Glutamatergic neuron (in vitro differentiated cells): ENCODE measurements around the gene CBY2. TPM values are rescaled to one million over a fixed set of nuclear protein-coding genes. Genes with fewer than 3 reads are reported as not detected.

Experiments
- DNase-seq: peaks from one replicate; pipeline ENCODE4 v3.0.0; 2022
- H3K27ac Mint-ChIP-seq: one replicate; pipeline ENCODE4 v1.8.0; 2020; ENCODE audit warnings: mild to moderate bottlenecking, mixed read lengths, inconsistent platforms; ENCODE audit not compliant: unreplicated experiment
- H3K27me3 Mint-ChIP-seq: one replicate; pipeline ENCODE4 v1.8.0; 2020; ENCODE audit warnings: mild to moderate bottlenecking, moderate library complexity, mixed read lengths, inconsistent platforms; ENCODE audit not compliant: unreplicated experiment
- H3K36me3 Mint-ChIP-seq: one replicate; pipeline ENCODE4 v1.8.0; 2020; ENCODE audit warnings: mild to moderate bottlenecking, mixed read lengths, inconsistent platforms; ENCODE audit not compliant: unreplicated experiment
- H3K4me1 Mint-ChIP-seq: one replicate; pipeline ENCODE4 v1.8.0; 2020; ENCODE audit warnings: mild to moderate bottlenecking, low read depth, mixed read lengths, inconsistent platforms; ENCODE audit not compliant: unreplicated experiment
- H3K4me3 Mint-ChIP-seq: one replicate; pipeline ENCODE4 v1.8.0; 2020; ENCODE audit warnings: mild to moderate bottlenecking, mixed read lengths, inconsistent platforms; ENCODE audit not compliant: unreplicated experiment
- H3K9me3 Mint-ChIP-seq: one replicate; pipeline ENCODE4 v1.8.0; 2020; ENCODE audit warnings: mild to moderate bottlenecking, moderate library complexity, mixed read lengths, inconsistent platforms; ENCODE audit not compliant: unreplicated experiment
- total RNA-seq: library from RNA; stranded (reverse); fragmentation: NEBNext Ultra II Directional; extraction: Animal tissue kit (Norgen Biotek cat#: 25700); gene quantifications from one replicate; pipeline ENCODE4 v1.2.1, GENCODE V29; 2021; ENCODE audit not compliant: unreplicated experiment
- TF ChIP-seq, protein P1 (sequence below): fragments of 200-600 bp; sonication (generic); IDR thresholded peaks from one replicate; pipeline ENCODE4 v1.5.0; 2021; ENCODE audit not compliant: partially characterized antibody, unreplicated experiment

CBY2 gene
- total RNA-seq, 1 donor from 2014 or later: not detected

DNA sequence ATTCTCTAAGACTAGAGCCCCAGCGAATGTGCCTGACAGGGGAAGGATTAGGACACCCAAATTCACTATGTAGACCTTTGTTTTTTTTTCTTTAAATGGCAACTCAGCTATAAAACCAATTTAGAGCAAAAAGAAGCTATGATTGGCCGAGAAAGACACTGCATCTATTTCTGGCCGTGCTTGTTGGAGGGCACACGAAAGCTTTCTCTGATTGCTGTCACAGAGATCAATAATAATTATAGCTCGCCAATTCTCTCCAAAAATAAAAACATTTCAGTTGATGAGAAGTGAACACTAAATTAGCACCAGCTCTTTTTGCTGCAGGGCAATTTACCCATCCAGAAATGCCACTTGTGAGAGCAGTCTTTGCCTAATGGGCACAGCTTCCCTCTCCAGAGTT lies 31.2 kb downstream of the CBY2 start:
- Mint-ChIP-seq H3K4me3 (no peak overlapping the region), H3K4me1 (no peaks in the 10 kb centered on the region), H3K36me3 (no peaks in the 10 kb centered on the region), H3K27ac (no peak overlapping the region), H3K27me3 (peaks cover 5% of the 10 kb centered on the region), H3K9me3 (no peaks in the 10 kb centered on the region)
- TF ChIP-seq, protein P1, sequence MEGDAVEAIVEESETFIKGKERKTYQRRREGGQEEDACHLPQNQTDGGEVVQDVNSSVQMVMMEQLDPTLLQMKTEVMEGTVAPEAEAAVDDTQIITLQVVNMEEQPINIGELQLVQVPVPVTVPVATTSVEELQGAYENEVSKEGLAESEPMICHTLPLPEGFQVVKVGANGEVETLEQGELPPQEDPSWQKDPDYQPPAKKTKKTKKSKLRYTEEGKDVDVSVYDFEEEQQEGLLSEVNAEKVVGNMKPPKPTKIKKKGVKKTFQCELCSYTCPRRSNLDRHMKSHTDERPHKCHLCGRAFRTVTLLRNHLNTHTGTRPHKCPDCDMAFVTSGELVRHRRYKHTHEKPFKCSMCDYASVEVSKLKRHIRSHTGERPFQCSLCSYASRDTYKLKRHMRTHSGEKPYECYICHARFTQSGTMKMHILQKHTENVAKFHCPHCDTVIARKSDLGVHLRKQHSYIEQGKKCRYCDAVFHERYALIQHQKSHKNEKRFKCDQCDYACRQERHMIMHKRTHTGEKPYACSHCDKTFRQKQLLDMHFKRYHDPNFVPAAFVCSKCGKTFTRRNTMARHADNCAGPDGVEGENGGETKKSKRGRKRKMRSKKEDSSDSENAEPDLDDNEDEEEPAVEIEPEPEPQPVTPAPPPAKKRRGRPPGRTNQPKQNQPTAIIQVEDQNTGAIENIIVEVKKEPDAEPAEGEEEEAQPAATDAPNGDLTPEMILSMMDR: no peak
- no peak for DNase-seq

DNA sequence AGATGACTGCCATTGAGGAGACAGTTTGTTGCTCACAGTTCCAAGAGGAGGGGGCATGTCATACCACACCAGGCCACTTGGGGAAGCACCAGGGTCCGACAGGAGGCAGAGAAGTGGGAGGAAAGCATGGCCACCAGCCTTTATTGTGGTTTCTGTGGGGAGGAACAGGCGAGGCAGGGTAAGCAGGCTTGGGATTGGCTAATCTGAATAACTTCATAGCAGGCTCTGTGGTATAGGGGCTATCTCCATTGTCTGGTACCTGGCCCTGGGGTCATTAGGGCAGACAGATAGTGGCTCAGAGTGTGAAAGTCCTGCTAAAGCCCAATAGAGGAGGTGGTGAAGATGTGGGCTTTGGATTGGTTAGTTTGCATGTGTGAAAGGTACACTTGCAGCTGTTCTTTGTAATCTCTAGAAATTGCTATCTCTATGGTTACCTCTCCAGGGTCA lies 35.5 kb downstream of the CBY2 start:
- Mint-ChIP-seq H3K36me3 (no peaks in the 10 kb centered on the region), H3K4me1 (no peaks in the 10 kb centered on the region), H3K4me3 (no peak overlapping the region), H3K27ac (no peak overlapping the region), H3K27me3 (peaks cover 2% of the 10 kb centered on the region), H3K9me3 (no peaks in the 10 kb centered on the region)
- peak; percentile 28 for DNase-seq
- TF ChIP-seq, protein P1: peak; percentile 47

DNA sequence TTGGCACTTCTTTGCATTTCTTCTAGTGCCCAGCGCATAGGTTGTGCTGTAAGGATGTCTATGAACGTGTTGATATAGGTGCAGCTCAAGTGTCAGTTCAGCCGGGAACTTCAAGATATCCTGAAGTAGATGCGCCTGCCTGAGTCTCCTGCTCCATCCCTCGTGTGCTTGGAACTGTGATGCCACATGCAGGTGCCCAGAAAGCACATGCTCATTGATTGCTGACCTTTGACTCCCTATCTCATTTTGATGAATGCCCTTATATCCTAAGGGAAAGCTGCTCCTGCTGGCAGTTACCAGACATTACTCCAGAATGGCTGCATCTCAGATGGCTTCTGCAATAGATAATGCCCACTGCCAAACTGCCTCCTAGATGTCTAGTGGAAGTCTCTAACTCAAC lies 40.9 kb downstream of the CBY2 start:
- no peak overlapping the region for H3K27ac Mint-ChIP-seq
- H3K4me3 Mint-ChIP-seq: no peak overlapping the region
- TF ChIP-seq, protein P1: no peak
- no peaks in the 10 kb centered on the region for H3K4me1 Mint-ChIP-seq
- peaks cover 2% of the 10 kb centered on the region for H3K27me3 Mint-ChIP-seq
- DNase-seq: no peak
- no peaks in the 10 kb centered on the region for H3K9me3 Mint-ChIP-seq
- no peaks in the 10 kb centered on the region for H3K36me3 Mint-ChIP-seq

DNA sequence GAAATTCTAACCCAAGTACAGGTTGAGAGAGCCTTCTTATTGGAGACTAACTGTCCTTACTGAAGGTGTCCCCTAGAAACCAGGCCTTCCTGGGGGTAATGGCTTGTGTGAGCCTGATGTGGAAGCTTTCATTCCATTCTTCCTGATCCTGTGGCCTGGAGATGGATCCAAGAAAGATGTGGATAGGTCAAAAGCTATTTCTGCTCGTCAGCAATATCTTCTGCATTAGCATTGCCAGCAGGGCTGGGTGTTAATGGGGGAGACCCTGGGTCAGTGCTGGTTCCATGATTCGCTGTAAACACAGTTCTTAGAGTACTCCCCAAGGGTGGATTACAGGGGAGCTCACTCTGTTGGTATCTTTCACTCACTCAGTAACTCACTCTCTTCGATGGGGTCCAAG lies 42.9 kb downstream of the CBY2 start:
- H3K27ac Mint-ChIP-seq: no peak overlapping the region
- peaks cover 5% of the 10 kb centered on the region for H3K27me3 Mint-ChIP-seq
- no peak overlapping the region for H3K4me3 Mint-ChIP-seq

DNA sequence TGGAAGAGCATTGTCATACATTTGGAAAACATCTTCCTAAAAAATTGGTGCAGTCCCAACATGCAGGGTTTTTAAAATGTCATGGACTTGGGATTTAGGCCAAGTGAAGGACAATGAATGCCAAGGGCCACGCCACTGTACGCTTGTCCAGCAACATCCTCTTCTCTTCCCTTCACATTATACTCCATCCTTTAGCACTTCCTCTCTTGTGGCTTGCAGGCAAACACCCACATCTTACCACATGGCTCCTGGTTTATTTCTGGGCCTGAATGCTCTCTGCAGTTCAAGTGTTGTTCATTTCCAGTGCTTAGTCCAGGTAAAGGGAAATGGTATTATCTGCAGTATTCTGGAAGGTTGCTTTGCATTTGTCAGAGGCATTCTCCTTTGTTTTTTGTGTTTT lies 45.0 kb downstream of the CBY2 start:
- Mint-ChIP-seq H3K27me3 (peaks cover 3% of the 10 kb centered on the region), H3K36me3 (no peaks in the 10 kb centered on the region), H3K4me3 (no peak overlapping the region), H3K27ac (no peak overlapping the region), H3K4me1 (no peaks in the 10 kb centered on the region), H3K9me3 (peaks cover 2% of the 10 kb centered on the region)
- DNase-seq: no peak
- TF ChIP-seq, protein P1: no peak

More for the DNA sequence above, 42.9 kb downstream of the CBY2 start:
- TF ChIP-seq, protein P1: no peak
- Mint-ChIP-seq H3K9me3 (no peaks in the 10 kb centered on the region), H3K4me1 (no peaks in the 10 kb centered on the region), H3K36me3 (no peaks in the 10 kb centered on the region)
- DNase-seq: no peak
